Right renal cortex interstitium (tissue), 3 donors: ENCODE results near the gene SMG7. TPM values are rescaled to one million over a fixed set of nuclear protein-coding genes. Genes with fewer than 3 reads are reported as not detected.
"Not testable (repeated sequence)": the region's sequence is repeated elsewhere in the genome, so short reads cannot be mapped to it uniquely, and the experiment has no call there.

Experiments
- DNase-seq, 3 donors: peaks; one replicate each; pipeline ENCODE4 v3.0.0-alpha.2; 2013; ENCODE audit warnings: low read depth in 3 of 3, low spot score in 2 of 3
- polyA plus RNA-seq, 3 donors: library from polyadenylated mRNA; unstranded; fragments of 120-200 nt; gene quantifications; one replicate each; pipeline ENCODE4 v1.2.1, GENCODE V29; 2013; ENCODE audit not compliant: insufficient read length in 3 of 3

SMG7 gene
- polyA plus RNA-seq, result 10 to 100 TPM; 65.7 to 70.0 (median 66.9) TPM

- peak in 2 of 3 donors; percentile 12 to 19 for DNase-seq
These were observed at the start of gene SMG7 for GRCh38 chr1:183472488-183473216. Gene SMG7 (plus strand): TSS chr1:183472499. CDS start chr1:183472621, 122 bp downstream.

- no peak for DNase-seq
These were observed 48.8 kb upstream of the SMG7 start for GRCh38 chr1:183423541-183423940.

- DNase-seq, result no peak
These were observed 47.6 kb upstream of the SMG7 start for GRCh38 chr1:183424691-183425090.

GRCh38 chr1:183427591-183427990 lies 44.7 kb upstream of the SMG7 start:
- not testable (repeated sequence) for DNase-seq

- no peak for DNase-seq
These were observed 40.3 kb upstream of the SMG7 start for GRCh38 chr1:183431840-183432547.

- DNase-seq, result no peak
These were observed 39.8 kb upstream of the SMG7 start for GRCh38 chr1:183432548-183432875.

GRCh38 chr1:183433703-183434102 lies 38.6 kb upstream of the SMG7 start:
- no peak for DNase-seq

- no peak for DNase-seq
These were observed 36.8 kb upstream of the SMG7 start for GRCh38 chr1:183435497-183435896.

- no peak for DNase-seq
These were observed 34.2 kb upstream of the SMG7 start for GRCh38 chr1:183438060-183438459.

GRCh38 chr1:183443011-183443410 lies 29.3 kb upstream of the SMG7 start:
- no peak for DNase-seq

- no peak for DNase-seq
These were observed 28.8 kb upstream of the SMG7 start for GRCh38 chr1:183443466-183443865.

GRCh38 chr1:183444243-183444642 lies 28.1 kb upstream of the SMG7 start:
- DNase-seq, result no peak

- no peak for DNase-seq
These were observed 23.0 kb upstream of the SMG7 start for GRCh38 chr1:183449223-183449770.

GRCh38 chr1:183450093-183450492 lies 22.2 kb upstream of the SMG7 start:
- no peak for DNase-seq

GRCh38 chr1:183454377-183454776 lies 17.9 kb upstream of the SMG7 start:
- no peak for DNase-seq

- no peak for DNase-seq
These were observed 15.5 kb upstream of the SMG7 start for GRCh38 chr1:183456826-183457225.

GRCh38 chr1:183457449-183457848 lies 14.8 kb upstream of the SMG7 start:
- no peak for DNase-seq

- no peak for DNase-seq
These were observed 11.7 kb upstream of the SMG7 start for GRCh38 chr1:183460596-183460995.

GRCh38 chr1:183461350-183461749 lies 10.9 kb upstream of the SMG7 start:
- DNase-seq, result no peak

- no peak for DNase-seq
These were observed 8.7 kb upstream of the SMG7 start for GRCh38 chr1:183463566-183463965.

- DNase-seq, result no peak
These were observed 5.5 kb upstream of the SMG7 start for GRCh38 chr1:183466781-183467180.

- no peak for DNase-seq
These were observed 4.6 kb upstream of the SMG7 start for GRCh38 chr1:183467687-183468086.
